Right cardiac atrium (tissue), 5 donors: ENCODE data around the gene NPAS3. TPM values are rescaled to one million over a fixed set of nuclear protein-coding genes. Genes with fewer than 3 reads are reported as not detected.
A peak's percentile ranks its signal among the peaks of the same experiment; 100 is the strongest.

Experiments used
- ATAC-seq, 2 donors: fragments of 200-7000 bp; cut with Tn5 transposase; one replicate each; pipeline versions ENCODE4 v1.8.0 to v1.9.1; 2020; ENCODE audit warnings: moderate library complexity in 2 of 2, mild to moderate bottlenecking in 1 of 2
- DNase-seq, 3 donors: peaks; one replicate each; pipeline ENCODE4 v3.0.0-alpha.2; 2020
- H3K27ac ChIP-seq: one replicate; pipeline ENCODE4 v1.5.1; 2013; ENCODE audit warnings: mild to moderate bottlenecking, low read length, control low read depth, moderate library complexity
- H3K27me3 ChIP-seq: one replicate; pipeline ENCODE4 v1.6.1; 2013; ENCODE audit not compliant: control insufficient read depth, insufficient read depth
- H3K4me1 ChIP-seq: one replicate; pipeline ENCODE4 v1.6.1; 2013; ENCODE audit warnings: low read length; ENCODE audit not compliant: control insufficient read depth, insufficient read depth
- H3K4me3 ChIP-seq: one replicate; pipeline ENCODE4 v1.5.1; 2013; ENCODE audit warnings: low read length, control low read depth
- H3K9me3 ChIP-seq: one replicate; pipeline ENCODE4 v1.6.1; 2013; ENCODE audit warnings: low read length; ENCODE audit not compliant: control insufficient read depth
- WGBS: extraction: QIAGEN DNeasy Blood & Tissue Kit; methylation state at CpG from one replicate; pipeline ENCODE4 v1.1.7; 2013; 5-methylcytosine and 5-hydroxymethylcytosine counted together
- intact Hi-C, 4 donors: fragments of 100-400 bp; cut with DNase I; formaldehyde crosslinking; loops; one replicate each; pipeline versions ENCODE4 v1.11.0 to v1.14.0; 2022 to 2023
- polyA plus RNA-seq: library from polyadenylated mRNA; stranded (reverse); fragments of 200-250 nt; gene quantifications from one replicate; pipeline ENCODE4 v1.2.3, GENCODE V29; 2013
- total RNA-seq, 4 donors: library from RNA; stranded (reverse); fragmentation: NEBNext Ultra II Directional; extraction: Animal tissue kit (Norgen Biotek cat#: 25700); gene quantifications; one replicate each; pipeline ENCODE4 v1.2.1, GENCODE V29; 2021
- donor health status: healthy with polysubstance abuse.
- donor health status: DM: no; HTN: yes; CAD: no.
- donor health status: DM: no; HTN: no; CAD: no.
- donor health status: DM: no; HTN: yes; CAD: no; lungs with severe emphysema.
- donor health status: DM: yes; HTN: yes; CAD: no.

The NPAS3 gene
- total and polyA plus RNA-seq, 5 donors: 0.48 to 5.7 (median 4.0) TPM

DNA sequence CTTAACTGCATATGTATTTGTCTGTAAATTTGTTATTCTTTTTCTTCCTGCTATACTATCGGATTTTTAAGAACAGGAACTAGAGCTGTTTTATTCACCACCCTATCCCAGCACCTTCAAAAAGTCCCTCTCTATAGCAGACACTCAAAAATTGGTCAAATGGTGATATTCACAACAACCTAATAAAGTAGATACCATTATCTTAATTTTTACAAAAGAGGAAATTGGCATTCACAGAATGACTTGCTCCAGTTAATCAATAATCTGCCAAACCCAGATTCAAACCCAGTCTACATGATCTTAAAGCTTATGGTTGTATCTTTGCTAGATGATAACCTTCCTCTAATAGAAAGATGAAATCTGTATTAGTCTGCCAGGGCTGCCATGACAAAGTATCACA lies 585.6 kb downstream of the NPAS3 start:
- ATAC-seq (no peak), DNase-seq (no peak)
- H3K9me3 ChIP-seq: no peaks in the 10 kb centered on the region
- intact Hi-C loops: no loop called here
- no peaks in the 10 kb centered on the region for H3K27me3 ChIP-seq
- no peaks in the 10 kb centered on the region for H3K4me1 ChIP-seq
- 90% methylated on average over 1 of the region's 1 CpG for WGBS
- H3K4me3 ChIP-seq: no peak overlapping the region
- no peak overlapping the region for H3K27ac ChIP-seq

- Histone ChIP-seq H3K27ac (no peak overlapping the region), H3K4me1 (no peaks in the 10 kb centered on the region), H3K9me3 (no peaks in the 10 kb centered on the region), H3K4me3 (no peak overlapping the region), H3K27me3 (no peaks in the 10 kb centered on the region)
- 28% methylated on average over 3 of the region's 3 CpGs for WGBS
- ATAC-seq (no peak), DNase-seq (no peak)
- intact Hi-C loops: no loop called here
Measured at GRCh38 chr14:33525626-33526025, 586.9 kb downstream of the NPAS3 start.

- Histone ChIP-seq H3K4me3 (no peak overlapping the region), H3K27ac (no peak overlapping the region), H3K4me1 (no peaks in the 10 kb centered on the region), H3K9me3 (no peaks in the 10 kb centered on the region), H3K27me3 (no peaks in the 10 kb centered on the region)
- intact Hi-C loops: no loop called here
- no peak for ATAC-seq
- no peak for DNase-seq
- 77% methylated on average over 6 of the region's 6 CpGs for WGBS
Measured at GRCh38 chr14:33527023-33527634, 588.5 kb downstream of the NPAS3 start.

- ATAC-seq: no peak
- Histone ChIP-seq H3K9me3 (no peaks in the 10 kb centered on the region), H3K27me3 (no peaks in the 10 kb centered on the region), H3K4me1 (no peaks in the 10 kb centered on the region), H3K4me3 (no peak overlapping the region), H3K27ac (no peak overlapping the region)
- DNase-seq: no peak
- 93% methylated on average over 4 of the region's 4 CpGs for WGBS
- intact Hi-C loops: no loop called here
Measured at GRCh38 chr14:33528655-33529054, 590.0 kb downstream of the NPAS3 start.

GRCh38 chr14:33529787-33530757 lies 591.4 kb downstream of the NPAS3 start:
- H3K4me3 ChIP-seq: no peak overlapping the region
- H3K9me3 ChIP-seq: no peaks in the 10 kb centered on the region
- ATAC-seq: no peak
- H3K27ac ChIP-seq: no peak overlapping the region
- 83% methylated on average over 11 of the region's 11 CpGs for WGBS
- no peaks in the 10 kb centered on the region for H3K4me1 ChIP-seq
- intact Hi-C loops: no loop called here
- DNase-seq: no peak
- no peaks in the 10 kb centered on the region for H3K27me3 ChIP-seq

DNA sequence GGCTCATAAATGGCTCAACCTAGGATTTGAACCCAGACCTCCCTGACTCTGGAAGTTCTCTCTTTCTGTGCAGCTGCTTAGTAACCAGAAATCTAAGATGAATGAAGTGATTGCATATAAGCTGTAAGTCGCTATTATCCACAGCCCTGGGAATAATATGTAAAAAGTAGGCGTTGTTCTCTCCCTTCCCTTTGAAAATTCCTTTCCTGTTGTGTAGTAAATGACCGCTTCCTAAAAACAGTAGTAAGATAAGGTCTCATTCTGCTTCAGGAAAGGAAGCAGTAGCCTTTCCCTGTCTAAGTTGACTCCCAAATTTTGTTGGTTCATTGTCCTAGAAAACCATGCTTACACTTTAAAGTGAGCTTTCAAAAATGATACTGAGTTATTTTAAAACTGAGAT lies 593.9 kb downstream of the NPAS3 start:
- 39% methylated on average over 3 of the region's 3 CpGs for WGBS
- intact Hi-C loops: no loop called here
- no peak for DNase-seq
- no peak overlapping the region for H3K4me3 ChIP-seq
- no peaks in the 10 kb centered on the region for H3K9me3 ChIP-seq
- no peaks in the 10 kb centered on the region for H3K4me1 ChIP-seq
- no peak overlapping the region for H3K27ac ChIP-seq
- peak in 1 of 2 donors; percentile 53 for ATAC-seq
- H3K27me3 ChIP-seq: no peaks in the 10 kb centered on the region

DNA sequence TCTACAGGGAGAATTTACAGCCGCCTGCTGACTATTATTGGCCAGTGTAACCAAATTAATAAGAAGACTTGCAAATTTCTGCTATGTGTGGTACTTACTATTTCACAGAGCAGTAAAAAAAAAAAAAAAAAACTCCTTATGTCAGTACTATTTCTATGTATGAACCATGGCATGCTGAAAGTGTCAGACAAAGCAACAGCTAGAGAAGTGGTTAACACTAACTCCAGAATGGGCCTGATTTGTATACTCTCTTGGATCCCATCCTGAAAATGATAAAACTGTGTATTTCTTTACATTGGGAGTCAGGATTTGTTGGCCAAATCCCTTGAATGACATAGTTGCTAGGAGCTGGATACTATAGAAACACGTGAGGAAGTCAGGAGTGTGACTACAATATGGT lies 595.4 kb downstream of the NPAS3 start:
- no peaks in the 10 kb centered on the region for H3K9me3 ChIP-seq
- WGBS: 95% methylated on average over 2 of the region's 2 CpGs
- no peaks in the 10 kb centered on the region for H3K4me1 ChIP-seq
- no peak overlapping the region for H3K4me3 ChIP-seq
- ATAC-seq (no peak), DNase-seq (no peak)
- no peak overlapping the region for H3K27ac ChIP-seq
- H3K27me3 ChIP-seq: no peaks in the 10 kb centered on the region
- intact Hi-C loops: no loop called here

- Histone ChIP-seq H3K27ac (no peak overlapping the region), H3K4me3 (no peak overlapping the region), H3K27me3 (no peaks in the 10 kb centered on the region), H3K4me1 (no peaks in the 10 kb centered on the region), H3K9me3 (no peaks in the 10 kb centered on the region)
- WGBS: 65% methylated on average over 6 of the region's 6 CpGs
- no peak for ATAC-seq
- no peak for DNase-seq
- intact Hi-C loops: no loop called here
Measured at GRCh38 chr14:33534632-33535031, 596.0 kb downstream of the NPAS3 start.

GRCh38 chr14:33539918-33540357 lies 601.3 kb downstream of the NPAS3 start:
- intact Hi-C loops: no loop called here
- H3K27me3 ChIP-seq: no peaks in the 10 kb centered on the region
- no peaks in the 10 kb centered on the region for H3K9me3 ChIP-seq
- DNase-seq (no peak), ATAC-seq (no peak)
- no peak overlapping the region for H3K4me3 ChIP-seq
- 46% methylated on average over 3 of the region's 3 CpGs for WGBS
- H3K27ac ChIP-seq: no peak overlapping the region
- H3K4me1 ChIP-seq: no peaks in the 10 kb centered on the region

DNA sequence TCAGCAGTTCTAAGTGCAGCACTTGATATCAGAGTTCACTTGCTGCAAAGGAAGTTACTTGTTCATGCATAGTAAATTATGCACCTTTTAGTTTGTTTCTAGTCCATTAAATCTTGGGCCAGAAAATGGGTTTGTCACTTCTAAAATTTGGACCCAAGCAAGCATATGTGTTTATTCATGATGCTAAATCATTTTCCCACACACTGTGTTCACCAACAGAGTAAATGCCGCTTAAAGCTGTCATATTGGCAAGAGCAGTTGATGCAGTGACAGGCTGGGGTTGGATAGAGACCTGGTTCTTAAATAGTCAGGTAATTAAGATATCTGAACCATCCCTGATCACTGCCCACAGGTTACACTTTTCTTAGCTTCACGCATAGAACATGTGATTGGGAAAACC lies 602.5 kb downstream of the NPAS3 start:
- Histone ChIP-seq H3K27me3 (no peaks in the 10 kb centered on the region), H3K4me1 (no peaks in the 10 kb centered on the region), H3K9me3 (no peaks in the 10 kb centered on the region), H3K27ac (no peak overlapping the region), H3K4me3 (no peak overlapping the region)
- intact Hi-C loops: no loop called here
- ATAC-seq (no peak), DNase-seq (no peak)
- over 99% methylated on average over 2 of the region's 2 CpGs for WGBS
